HG02763 (cell line): ENCODE data around the gene ABCC1.
"Not testable (repeated sequence)": the region's sequence is repeated elsewhere in the genome, so short reads cannot be mapped to it uniquely, and the experiment has no call there.

Experiments used
- ATAC-seq: cut with Tn5 transposase; IDR thresholded peaks from one replicate; pipeline ENCODE4 v1.9.1; 2021; ENCODE audit warnings: mild to moderate bottlenecking, moderate library complexity; ENCODE audit not compliant: unreplicated experiment

Gene ABCC1

GRCh38 chr16:15949210-15950160 lies at the start of gene ABCC1:
Gene ABCC1, plus strand, starts transcription at chr16:15949616. Its CDS starts 136 bp downstream, at chr16:15949752.
- peak; percentile 64 for ATAC-seq

GRCh38 chr16:15900357-15900756 lies 49.1 kb upstream of the ABCC1 start:
- no peak for ATAC-seq

DNA sequence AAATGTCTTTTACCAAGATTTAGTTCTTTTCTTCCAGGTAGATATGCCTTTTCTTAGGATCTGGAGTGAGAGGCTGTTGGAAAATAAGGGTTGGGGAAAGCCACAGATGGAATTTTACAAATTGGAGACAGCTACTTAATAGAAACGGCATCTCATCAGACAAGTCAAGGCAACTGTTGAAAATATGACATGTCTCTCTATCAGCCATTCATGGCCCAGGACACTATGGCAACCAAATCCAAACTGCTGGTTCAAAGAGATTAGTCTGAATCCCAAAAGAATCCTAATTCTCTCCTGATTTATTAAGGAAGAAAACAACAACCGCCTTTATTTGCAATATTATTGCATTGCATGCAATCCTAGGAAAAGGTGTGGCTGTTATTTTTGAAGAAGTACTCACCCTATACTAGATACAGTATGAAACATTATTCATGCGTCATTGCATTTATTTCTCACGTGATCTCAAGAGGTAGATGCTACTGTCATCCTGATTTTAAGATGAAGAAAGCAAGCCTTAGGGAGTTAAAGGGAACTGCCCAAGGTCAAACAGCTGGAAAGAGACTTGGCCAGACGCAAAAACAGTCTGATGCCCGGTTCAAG lies 48.4 kb upstream of the ABCC1 start:
- ATAC-seq, result no peak

DNA sequence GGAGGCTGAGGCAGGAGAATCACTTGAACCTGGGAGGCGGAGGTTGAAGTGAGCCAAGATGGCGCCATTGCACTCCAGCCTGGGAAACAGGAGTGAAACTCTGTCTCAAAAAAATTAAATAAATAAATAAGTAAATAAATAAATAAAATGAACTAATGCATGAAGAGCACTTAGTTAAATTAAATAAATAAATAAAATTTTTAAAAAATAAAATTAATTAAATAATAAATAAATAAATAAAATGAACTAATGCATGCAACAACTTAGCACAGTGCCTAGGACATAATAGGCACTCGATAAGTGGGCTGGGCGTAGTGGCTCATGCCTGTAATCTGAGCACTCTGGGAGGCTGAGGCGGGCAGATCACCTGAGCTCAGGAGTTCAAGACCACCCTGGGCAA lies 45.5 kb upstream of the ABCC1 start:
- ATAC-seq, result no peak

DNA sequence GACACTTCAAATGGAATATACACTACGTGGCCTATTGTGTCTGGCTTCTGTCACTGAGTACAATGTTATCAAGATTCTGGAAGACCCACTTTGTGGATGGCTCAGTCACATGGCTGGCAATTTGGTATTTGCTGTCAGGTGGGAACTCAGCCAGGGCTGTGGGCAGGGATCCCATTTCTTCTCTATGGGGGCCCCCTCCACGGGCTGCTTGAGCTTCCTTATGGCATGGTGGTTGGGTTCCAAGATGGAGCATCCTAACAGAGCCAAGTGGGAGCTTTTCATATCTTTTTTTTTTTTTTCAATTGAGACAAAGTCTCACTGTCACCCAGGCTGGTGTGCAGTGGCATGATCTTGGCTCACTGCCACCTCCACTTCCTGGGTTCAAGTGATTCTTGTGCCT lies 43.0 kb upstream of the ABCC1 start:
- no peak for ATAC-seq

- ATAC-seq, result peak; percentile 92
Measured at GRCh38 chr16:15907863-15908478, 41.4 kb upstream of the ABCC1 start.

- ATAC-seq, result no peak
Measured at GRCh38 chr16:15911198-15911597, 38.2 kb upstream of the ABCC1 start.

DNA sequence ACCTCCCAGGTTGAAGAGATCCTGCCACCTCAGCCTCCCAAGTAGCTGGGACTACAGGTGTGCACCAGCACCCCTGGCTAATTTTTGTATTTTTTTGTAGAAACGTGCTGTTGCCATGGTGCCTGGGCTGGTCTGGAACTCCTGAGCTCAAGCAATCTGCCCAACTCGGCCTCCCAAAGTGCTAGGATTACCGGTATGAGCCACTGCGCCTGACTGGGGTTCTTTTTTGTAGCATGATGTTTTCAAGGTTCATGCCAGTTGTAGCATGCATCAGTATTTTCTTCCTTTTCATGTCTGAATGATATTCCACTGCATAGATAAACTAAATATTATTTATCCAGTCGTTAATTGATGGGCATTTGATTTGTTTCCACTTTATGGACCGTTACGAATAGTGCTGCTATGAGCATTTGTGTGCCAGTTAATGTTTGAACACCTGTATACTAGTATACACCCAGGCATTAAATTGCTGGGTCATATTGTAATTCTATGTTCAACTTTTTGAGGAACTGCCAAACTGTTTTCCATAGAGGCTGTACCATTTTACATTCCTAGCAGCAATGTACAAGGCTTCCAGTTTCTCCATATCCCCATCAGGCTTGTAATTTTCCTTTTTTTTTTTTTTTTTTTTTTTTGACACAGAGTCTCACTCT lies 36.2 kb upstream of the ABCC1 start:
- ATAC-seq, result no peak

DNA sequence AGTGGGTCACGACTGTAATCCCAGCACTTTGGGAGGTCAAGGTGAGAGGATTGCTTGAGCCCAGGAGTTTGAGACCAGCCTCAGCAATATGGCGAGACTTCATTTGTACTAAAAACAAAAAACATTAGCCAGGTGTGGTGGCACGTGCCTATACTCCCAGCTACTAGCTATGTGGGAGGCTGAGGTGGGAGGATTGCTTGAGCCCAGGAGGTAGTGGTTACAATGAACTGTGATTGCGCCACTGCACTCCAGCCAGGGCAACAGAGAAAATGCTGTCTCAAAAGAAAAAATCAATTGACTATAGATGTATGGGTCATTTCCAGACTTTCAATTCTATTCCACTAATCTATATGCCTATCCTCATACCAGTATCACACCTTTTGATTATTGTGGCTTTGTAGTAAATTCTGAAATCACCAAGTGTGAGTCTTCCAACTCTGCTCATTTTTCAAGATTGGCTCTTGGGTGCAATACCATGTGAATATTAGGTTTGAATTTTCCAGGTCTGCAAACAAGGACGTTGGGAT lies 33.8 kb upstream of the ABCC1 start:
- no peak for ATAC-seq

- no peak for ATAC-seq
Measured at GRCh38 chr16:15916323-15916722, 33.1 kb upstream of the ABCC1 start.

GRCh38 chr16:15918314-15918713 lies 31.1 kb upstream of the ABCC1 start:
- ATAC-seq, result not testable (repeated sequence)

DNA sequence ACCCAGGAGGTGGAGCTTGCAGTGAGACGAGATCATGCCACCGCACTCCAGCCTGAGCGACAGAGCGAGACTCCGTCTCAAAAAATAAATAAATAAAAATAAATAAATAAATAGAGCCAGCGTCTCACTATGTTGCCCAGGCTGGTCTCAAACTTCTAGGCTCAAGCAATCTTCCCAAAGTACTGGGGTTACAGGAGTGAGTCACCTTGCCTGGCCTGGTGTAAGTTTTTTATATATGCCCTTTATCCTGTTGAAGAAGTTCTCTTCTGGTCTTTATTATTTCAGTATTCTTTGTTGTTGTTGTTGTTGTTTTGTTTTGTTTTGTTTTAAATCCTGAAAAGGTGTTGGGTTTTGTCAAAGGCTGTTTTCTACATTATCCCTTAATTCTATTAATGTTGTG lies 30.1 kb upstream of the ABCC1 start:
- no peak for ATAC-seq

DNA sequence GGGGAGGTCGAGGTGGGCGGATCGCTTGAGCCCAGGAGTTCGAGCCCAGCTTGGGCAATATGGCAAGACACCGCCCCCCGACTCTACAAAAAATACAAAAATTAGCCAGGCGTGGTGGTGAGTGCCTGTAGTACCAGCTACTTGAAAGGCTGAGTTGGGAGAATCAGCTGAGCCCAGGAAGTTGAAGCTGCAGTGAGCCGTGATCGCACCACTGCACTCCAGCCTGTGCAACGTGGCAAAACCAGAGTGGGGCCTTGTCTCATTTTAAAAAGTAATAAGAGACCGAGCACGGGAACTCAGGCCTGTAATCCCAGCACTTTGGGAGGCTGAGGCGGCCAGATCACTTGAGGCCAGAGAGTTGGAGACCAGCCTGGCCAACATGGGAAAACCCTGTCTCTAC lies 24.4 kb upstream of the ABCC1 start:
- ATAC-seq, result no peak

- no peak for ATAC-seq
Measured at GRCh38 chr16:15925631-15926030, 23.8 kb upstream of the ABCC1 start.

GRCh38 chr16:15928261-15929104 lies 20.9 kb upstream of the ABCC1 start:
- no peak for ATAC-seq

DNA sequence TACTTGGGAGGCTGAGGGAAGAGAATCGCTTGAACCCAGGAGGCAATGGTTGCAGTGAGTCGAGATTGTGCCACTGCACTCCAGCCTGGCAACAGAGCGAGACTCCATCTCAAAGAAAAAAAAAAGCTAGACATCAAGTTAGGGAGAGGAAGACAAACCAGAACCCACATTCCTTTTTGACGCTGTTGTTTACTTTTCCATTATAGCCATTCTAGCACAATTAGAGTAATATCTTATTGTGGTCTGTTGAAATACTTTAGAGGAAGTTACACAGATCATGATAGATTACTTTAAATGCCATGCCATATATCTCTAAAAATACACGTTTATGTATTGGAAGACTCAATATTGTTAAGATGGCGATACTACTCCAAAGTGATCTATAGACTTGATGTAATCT lies 16.5 kb upstream of the ABCC1 start:
- no peak for ATAC-seq

GRCh38 chr16:15933781-15934180 lies 15.6 kb upstream of the ABCC1 start:
- no peak for ATAC-seq

DNA sequence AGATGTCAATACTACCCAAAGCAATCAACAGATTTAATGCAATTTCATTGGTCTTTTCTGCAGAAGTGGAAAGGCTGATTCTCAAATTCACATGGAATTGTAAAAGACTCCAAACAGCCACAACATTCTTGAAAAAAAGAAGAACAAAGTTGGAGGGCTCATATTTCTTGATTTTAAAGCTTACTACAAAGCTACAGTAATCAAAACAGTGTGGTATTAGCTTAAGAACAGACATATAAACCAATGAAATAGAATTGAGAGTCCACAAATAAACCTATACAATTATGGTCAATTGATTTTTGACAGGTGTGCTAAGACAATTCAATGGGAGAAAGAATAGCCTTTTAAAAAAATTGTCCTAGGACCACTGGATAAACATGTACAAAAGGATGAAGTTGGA lies 14.4 kb upstream of the ABCC1 start:
- ATAC-seq, result no peak

GRCh38 chr16:15936809-15937208 lies 12.6 kb upstream of the ABCC1 start:
- ATAC-seq, result not testable (repeated sequence)
